ENCODE measurements around the gene ADAM23.
"Not testable (repeated sequence)": the region's sequence is repeated elsewhere in the genome, so short reads cannot be mapped to it uniquely, and the experiment has no call there.

The ADAM23 gene

GRCh38 chr2:206442833-206443734, at the start of gene ADAM23:
Gene ADAM23 (plus strand): TSS chr2:206443532. CDS start chr2:206443867, 335 bp downstream.
- peak; percentile 86 for DNase-seq (ENCODE audit: low spot score)

- no peak for DNase-seq (ENCODE audit: low spot score)
Observed at GRCh38 chr2:206396211-206396610, 47.1 kb upstream of the ADAM23 start.

GRCh38 chr2:206402956-206403569, 40.3 kb upstream of the ADAM23 start:
- not testable (repeated sequence) for DNase-seq (ENCODE audit: low spot score)

GRCh38 chr2:206408323-206409320, 34.7 kb upstream of the ADAM23 start:
- no peak for DNase-seq (ENCODE audit: low spot score)

GRCh38 chr2:206410714-206411113, 32.6 kb upstream of the ADAM23 start:
- no peak for DNase-seq (ENCODE audit: low spot score)

- DNase-seq (ENCODE audit: low spot score), result no peak
Observed at GRCh38 chr2:206415618-206416243, 27.6 kb upstream of the ADAM23 start.

- DNase-seq (ENCODE audit: low spot score), result no peak
Observed at GRCh38 chr2:206418968-206419367, 24.4 kb upstream of the ADAM23 start.

- no peak for DNase-seq (ENCODE audit: low spot score)
Observed at GRCh38 chr2:206420721-206421120, 22.6 kb upstream of the ADAM23 start.

GRCh38 chr2:206422493-206422892, 20.8 kb upstream of the ADAM23 start:
- DNase-seq (ENCODE audit: low spot score), result no peak

- DNase-seq (ENCODE audit: low spot score), result no peak
Observed at GRCh38 chr2:206423147-206423546, 20.2 kb upstream of the ADAM23 start.

GRCh38 chr2:206424134-206424533, 19.2 kb upstream of the ADAM23 start:
- no peak for DNase-seq (ENCODE audit: low spot score)

- no peak for DNase-seq (ENCODE audit: low spot score)
Observed at GRCh38 chr2:206428783-206429182, 14.5 kb upstream of the ADAM23 start.

- DNase-seq (ENCODE audit: low spot score), result no peak
Observed at GRCh38 chr2:206430452-206430851, 12.9 kb upstream of the ADAM23 start.

GRCh38 chr2:206431439-206431838, 11.9 kb upstream of the ADAM23 start:
- no peak for DNase-seq (ENCODE audit: low spot score)

GRCh38 chr2:206432193-206433082, 10.9 kb upstream of the ADAM23 start:
- DNase-seq (ENCODE audit: low spot score), result no peak

GRCh38 chr2:206433190-206433589, 10.1 kb upstream of the ADAM23 start:
- DNase-seq (ENCODE audit: low spot score), result no peak

- no peak for DNase-seq (ENCODE audit: low spot score)
Observed at GRCh38 chr2:206433686-206434085, 9.6 kb upstream of the ADAM23 start.

- DNase-seq (ENCODE audit: low spot score), result no peak
Observed at GRCh38 chr2:206435742-206436141, 7.6 kb upstream of the ADAM23 start.

GRCh38 chr2:206438196-206438724, 5.1 kb upstream of the ADAM23 start:
- no peak for DNase-seq (ENCODE audit: low spot score)

- DNase-seq (ENCODE audit: low spot score), result no peak
Observed at GRCh38 chr2:206442474-206442832, 879 bp upstream of the ADAM23 start.

All from GM03348 (cell line).